ENCODE measurements around the gene ST6GAL2.

The ST6GAL2 gene

GRCh38 chr2:106843001-106843909 is 42.7 kb downstream of the ST6GAL2 start:
- no peak overlapping the region for H3K4me3 ChIP-seq
- H3K27ac ChIP-seq, result peak overlapping the region; percentile 72 to 79
- no peak for TF ChIP-seq CTCF (IDR thresholded peaks at IDR 0.05)
- DNase-seq (ENCODE audit: low spot score), result no peak

DNA sequence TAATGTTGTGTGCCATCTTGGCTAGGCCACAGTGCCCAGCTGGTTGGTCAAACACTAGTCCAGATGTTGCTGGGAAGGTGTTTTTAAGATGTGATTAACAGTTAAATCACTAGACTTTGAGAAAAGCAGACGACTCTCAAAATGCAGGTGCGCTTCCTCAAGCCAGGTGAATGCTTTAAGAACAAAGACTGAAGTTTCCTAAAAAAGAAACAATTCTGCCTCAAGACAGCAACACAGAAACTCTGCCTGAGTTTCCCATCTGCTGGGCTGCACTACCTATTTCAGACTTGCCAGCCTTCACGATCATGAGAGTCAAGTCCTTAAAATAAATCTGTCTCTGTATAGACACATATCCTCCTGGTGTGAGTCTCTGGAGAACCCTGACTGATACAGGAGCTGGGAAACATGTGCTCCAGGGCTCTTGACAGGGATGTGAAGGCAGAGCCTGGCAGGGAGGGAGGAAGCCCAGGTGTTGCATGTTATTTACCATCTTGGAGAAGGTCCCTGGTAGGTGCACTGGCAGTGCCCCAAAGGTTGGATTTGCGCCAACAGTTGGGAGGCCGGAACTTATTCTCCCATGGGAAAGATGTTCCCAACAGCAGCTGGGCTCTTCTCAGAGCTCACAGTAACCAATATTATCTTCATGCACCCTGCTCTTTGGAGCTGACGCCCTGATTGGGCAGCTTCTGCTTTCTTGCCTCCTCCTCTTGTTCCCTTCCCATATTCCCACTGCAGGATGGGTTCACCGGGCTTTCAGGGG is 43.9 kb downstream of the ST6GAL2 start:
- TF ChIP-seq CTCF (IDR thresholded peaks at IDR 0.05), result no peak
- no peak for DNase-seq (ENCODE audit: low spot score)
- peak overlapping the region; percentile 72 to 79 for H3K27ac ChIP-seq

GRCh38 chr2:106840818-106841217 is 45.1 kb downstream of the ST6GAL2 start:
- DNase-seq (ENCODE audit: low spot score), result no peak
- Histone ChIP-seq H3K4me3 (peak overlapping the region; percentile 29), H3K27ac (peak overlapping the region; percentile 72 to 79)
- TF ChIP-seq CTCF (IDR thresholded peaks at IDR 0.05), result no peak

More for the DNA sequence above, 43.9 kb downstream of the ST6GAL2 start:
- H3K4me3 ChIP-seq, result no peak overlapping the region

DNA sequence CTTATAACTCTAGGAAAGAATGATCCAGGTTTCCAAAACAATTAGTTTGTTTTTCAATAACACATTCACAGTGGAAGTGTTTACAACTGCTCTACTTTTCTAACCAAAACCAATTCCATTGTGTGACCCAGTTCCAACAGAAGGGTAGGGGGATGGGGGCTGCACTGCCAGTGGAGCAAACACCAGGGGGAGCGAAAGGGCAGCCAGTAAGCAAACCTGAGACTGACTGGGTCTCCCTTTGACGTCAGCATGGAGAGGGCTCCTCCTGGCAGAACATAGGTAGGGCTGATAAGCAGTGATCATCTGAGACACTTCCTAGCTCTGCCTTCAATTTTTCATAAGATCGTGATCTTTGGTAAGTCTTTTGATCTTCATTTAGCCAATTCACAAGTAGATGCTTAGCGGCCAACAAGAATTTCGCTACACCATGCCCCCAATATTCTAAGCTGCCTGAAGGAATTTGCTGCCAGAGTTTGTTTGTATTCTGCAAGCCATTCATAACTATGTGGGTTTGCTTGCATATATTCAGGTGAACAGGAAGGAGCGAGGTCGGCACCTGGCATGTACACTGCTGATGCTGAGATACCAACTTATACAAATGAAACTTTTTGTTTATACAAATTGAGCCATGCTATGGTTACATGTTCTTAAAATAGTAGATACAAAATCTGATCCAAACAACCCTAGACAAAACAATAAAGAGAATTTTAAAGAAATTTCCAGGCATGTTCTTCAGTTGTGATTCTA is 45.9 kb downstream of the ST6GAL2 start:
- TF ChIP-seq CTCF (IDR thresholded peaks at IDR 0.05), result no peak
- no peak for DNase-seq (ENCODE audit: low spot score)
- H3K4me3 ChIP-seq, result no peak overlapping the region
- H3K27ac ChIP-seq, result peak overlapping the region in 1 of 2 donors; percentile 64

- TF ChIP-seq CTCF (IDR thresholded peaks at IDR 0.05), result no peak
- DNase-seq (ENCODE audit: low spot score), result no peak
- H3K27ac ChIP-seq, result no peak overlapping the region
- no peak overlapping the region for H3K4me3 ChIP-seq
Measured at GRCh38 chr2:106833256-106833655, 52.7 kb downstream of the ST6GAL2 start.

DNA sequence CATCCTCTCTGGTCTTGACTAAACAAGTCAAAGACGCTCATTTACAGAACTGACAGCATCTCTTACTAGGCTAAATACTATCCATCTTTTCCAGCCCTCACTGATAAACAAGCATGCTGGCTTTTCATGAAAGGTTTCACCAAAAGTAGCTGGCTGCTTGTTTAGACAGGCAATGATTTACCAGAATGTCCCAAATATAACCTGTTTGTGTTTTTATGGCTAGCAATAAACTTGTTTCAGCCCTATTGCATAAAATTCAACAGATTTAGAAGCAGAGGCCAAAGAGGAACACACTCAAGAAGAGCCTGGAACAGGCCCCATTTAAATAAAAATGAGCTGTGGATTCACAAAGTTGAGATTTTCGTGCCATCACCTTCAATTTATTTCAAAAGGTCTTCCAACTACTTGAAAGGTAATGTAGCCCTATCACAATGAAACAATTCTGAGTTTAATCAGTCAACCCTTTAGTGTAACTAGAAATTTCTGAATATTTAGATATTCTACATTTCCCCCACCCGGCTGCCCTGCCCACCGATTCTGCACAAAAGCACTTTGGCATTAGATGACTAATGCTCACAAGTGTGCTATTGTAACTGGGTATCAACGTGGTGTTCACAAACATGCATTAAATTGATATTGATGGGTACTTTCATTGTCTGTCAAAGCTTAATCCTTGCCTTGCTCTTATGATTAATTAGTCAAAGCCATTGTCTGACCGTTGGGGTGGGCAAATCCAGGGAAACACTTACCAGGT is 54.0 kb downstream of the ST6GAL2 start:
- Histone ChIP-seq H3K4me3 (no peak overlapping the region), H3K27ac (peak overlapping the region in 1 of 2 donors; percentile 60)
- TF ChIP-seq CTCF (IDR thresholded peaks at IDR 0.05), result no peak
- DNase-seq (ENCODE audit: low spot score), result no peak

Measured in coronary artery (tissue), 2 donors.